ENCODE measurements around the gene NEURL1. TPM values are rescaled to one million over a fixed set of nuclear protein-coding genes. Genes with fewer than 3 reads are reported as not detected.

NEURL1 gene
- total RNA-seq, 1 experiment from 2014 or later, result 0.10 TPM

GRCh38 chr10:103445366-103445765 is 48.1 kb upstream of the NEURL1 start:
- no peaks in the 10 kb centered on the region for H3K4me1 ChIP-seq (ENCODE audit: control insufficient read depth, insufficient read depth, low read length)
- in situ Hi-C loops (cut with HindIII; ENCODE audit: low pct_unique_long_range_greater_than_20kb, low sequenced_read_pairs), result no loop called here
- ChIA-PET CTCF (no interaction called here), POLR2A (no interaction called here)
- DNase-seq (ENCODE audit: low read depth, low spot score) (no peak), ATAC-seq (no peak)
- no peaks in the 10 kb centered on the region for H3K27me3 ChIP-seq (ENCODE audit: control insufficient read depth, insufficient read depth, low read length)
- no peak overlapping the region for H3K27ac ChIP-seq (ENCODE audit: low read length)
- H3K36me3 ChIP-seq (ENCODE audit: control insufficient read depth, insufficient read depth, low read length), result peaks cover 34% of the 10 kb centered on the region; the same call in 1 of the 2 replicates
- no TSS peak for BruUV-seq (replicated peaks)
- no peak for TF ChIP-seq SIN3A (IDR thresholded peaks at IDR 0.05; ENCODE audit: borderline replicate concordance, insufficient read depth, low read depth, low read length)
- TF ChIP-seq CTCF (IDR thresholded peaks at IDR 0.05), result no peak
- TF ChIP-seq TCF7L2 (IDR thresholded peaks at IDR 0.05; ENCODE audit: low read depth, low read length), result no peak
- TF ChIP-seq REST (IDR thresholded peaks at IDR 0.05; ENCODE audit: insufficient read depth in 1 of 2, low read depth in 2 of 2, low read length in 1 of 2), result no peak
- TF ChIP-seq POLR2AphosphoS5 (IDR thresholded peaks at IDR 0.05; ENCODE audit: low read depth, low read length), result no peak
- intact Hi-C loops (cut with micrococcal nuclease; ENCODE audit: unreplicated experiment), result no loop called here
- no peaks in the 10 kb centered on the region for H3K9me3 ChIP-seq (ENCODE audit: control insufficient read depth, insufficient read depth, low read depth, low read length)
- no peak overlapping the region for H3K4me3 ChIP-seq (ENCODE audit: low read depth in 2 of 2, low read length in 2 of 2)

- H3K4me1 ChIP-seq (ENCODE audit: control insufficient read depth, insufficient read depth, low read length), result peaks cover 4% of the 10 kb centered on the region
- TF ChIP-seq SIN3A (IDR thresholded peaks at IDR 0.05; ENCODE audit: borderline replicate concordance, insufficient read depth, low read depth, low read length) (no peak), POLR2AphosphoS5 (IDR thresholded peaks at IDR 0.05; ENCODE audit: low read depth, low read length) (no peak), REST (IDR thresholded peaks at IDR 0.05; ENCODE audit: insufficient read depth in 1 of 2, low read depth in 2 of 2, low read length in 1 of 2) (no peak), CTCF (IDR thresholded peaks at IDR 0.05) (no peak), TCF7L2 (IDR thresholded peaks at IDR 0.05; ENCODE audit: low read depth, low read length) (no peak)
- ChIA-PET POLR2A (no interaction called here), CTCF (no interaction called here)
- DNase-seq (ENCODE audit: low read depth, low spot score) (no peak), ATAC-seq (no peak)
- no peaks in the 10 kb centered on the region for H3K9me3 ChIP-seq (ENCODE audit: control insufficient read depth, insufficient read depth, low read depth, low read length)
- no peak overlapping the region for H3K27ac ChIP-seq (ENCODE audit: low read length)
- TSS peak; percentile 78 for BruUV-seq (replicated peaks)
- intact Hi-C loops (cut with micrococcal nuclease; ENCODE audit: unreplicated experiment) (no loop called here), in situ Hi-C loops (cut with HindIII; ENCODE audit: low pct_unique_long_range_greater_than_20kb, low sequenced_read_pairs) (no loop called here)
- H3K27me3 ChIP-seq (ENCODE audit: control insufficient read depth, insufficient read depth, low read length), result no peaks in the 10 kb centered on the region
- peaks cover 30% of the 10 kb centered on the region; the same call in 1 of the 2 replicates for H3K36me3 ChIP-seq (ENCODE audit: control insufficient read depth, insufficient read depth, low read length)
- H3K4me3 ChIP-seq (ENCODE audit: low read depth in 2 of 2, low read length in 2 of 2), result no peak overlapping the region
Observed at GRCh38 chr10:103445767-103446567, 47.5 kb upstream of the NEURL1 start.
